GM21515 (cell line): ENCODE measurements around the gene PTCSC3.

Source experiments
- ATAC-seq: cut with Tn5 transposase; IDR thresholded peaks from one replicate; pipeline ENCODE4 v1.9.1; 2021; ENCODE audit not compliant: unreplicated experiment

PTCSC3 gene

DNA sequence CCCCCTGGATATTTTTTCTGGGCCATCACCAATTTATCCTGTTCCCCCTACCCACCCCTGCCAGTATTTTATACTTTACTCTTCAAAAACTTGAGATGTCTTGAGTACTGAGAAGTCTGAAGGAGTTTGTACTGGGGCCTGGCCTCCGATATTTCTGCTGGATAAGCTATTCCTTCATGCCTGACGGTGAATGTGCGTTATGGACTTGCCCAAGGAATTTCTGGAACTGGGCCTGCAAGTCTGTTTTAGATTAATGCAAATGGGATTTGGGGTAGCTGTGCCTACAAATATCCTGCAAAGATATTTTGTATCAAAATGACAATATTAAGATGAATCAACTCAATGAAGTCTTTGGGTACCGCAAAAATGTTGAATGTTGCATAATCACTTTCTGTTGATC, at the start of gene PTCSC3:
Gene PTCSC3 (minus strand): TSS at position 199 of the 400 bp plus-strand sequence.
- ATAC-seq: no peak

GRCh38 chr14:36226164-36226563, 49.6 kb upstream of the PTCSC3 start:
- ATAC-seq: no peak

DNA sequence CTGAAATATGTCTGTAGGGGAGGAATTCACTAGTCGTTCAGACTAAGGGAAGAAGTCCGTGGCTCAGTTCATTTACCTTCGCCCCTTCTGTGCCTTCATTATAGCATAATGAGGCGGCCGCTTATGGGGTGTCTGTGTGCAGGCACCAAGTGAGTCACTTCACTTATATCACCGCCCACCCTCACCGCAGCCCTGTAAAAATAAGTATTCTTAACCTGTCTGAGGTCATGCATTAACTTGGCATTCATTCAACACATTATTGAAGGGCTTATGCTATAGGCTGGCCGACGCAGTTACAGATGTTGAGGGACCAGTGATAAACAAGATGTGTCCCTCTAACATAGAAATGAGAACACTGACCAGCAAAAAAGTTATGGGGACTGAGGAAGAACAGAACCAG, 47.7 kb upstream of the PTCSC3 start:
- ATAC-seq: no peak

DNA sequence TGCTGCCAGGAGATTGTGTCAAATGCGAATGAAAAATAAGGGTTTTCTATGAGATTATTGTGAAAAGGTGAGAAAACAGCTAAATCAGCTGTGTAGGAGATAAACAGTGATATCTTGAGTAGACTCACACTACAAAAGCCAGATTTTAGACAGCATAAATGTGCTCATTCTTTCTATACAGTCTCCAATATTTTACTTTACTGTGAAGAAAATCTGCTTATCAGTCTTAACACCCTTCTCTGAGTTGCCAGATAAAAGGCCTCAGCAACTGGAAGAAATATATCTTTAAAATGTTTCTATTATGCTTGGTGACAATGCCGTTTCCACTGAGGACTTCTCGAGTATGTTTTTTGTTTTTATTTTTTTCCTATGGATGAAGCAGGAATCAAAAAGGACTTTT, 47.0 kb upstream of the PTCSC3 start:
- ATAC-seq: no peak

DNA sequence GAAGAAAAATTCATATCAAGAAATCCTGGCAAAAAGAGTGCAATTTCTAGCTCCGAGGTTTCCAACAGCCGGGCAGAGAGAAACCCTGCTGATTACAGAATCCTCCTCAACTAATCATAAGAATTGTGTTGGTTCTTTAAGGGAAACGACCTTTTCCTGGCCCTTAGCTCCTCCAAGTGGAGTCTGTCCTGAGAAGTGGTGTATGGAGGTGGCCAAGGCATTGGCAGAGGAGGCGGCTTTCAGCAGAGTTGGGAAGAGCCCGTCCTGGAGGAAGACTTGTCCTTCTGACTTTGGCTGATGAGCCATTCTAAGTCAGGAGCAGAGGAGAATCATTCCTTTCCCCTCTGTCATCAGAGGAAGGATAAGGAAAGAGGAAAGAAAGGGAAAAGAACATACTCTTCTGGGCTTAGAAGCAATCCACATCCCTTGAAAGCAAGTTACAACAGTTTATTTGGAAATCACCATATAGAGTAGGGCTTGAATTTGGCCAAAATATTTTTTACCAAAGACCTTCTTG, 46.5 kb upstream of the PTCSC3 start:
- no peak for ATAC-seq

- ATAC-seq: no peak
Measured at GRCh38 chr14:36222337-36222736, 45.8 kb upstream of the PTCSC3 start.

DNA sequence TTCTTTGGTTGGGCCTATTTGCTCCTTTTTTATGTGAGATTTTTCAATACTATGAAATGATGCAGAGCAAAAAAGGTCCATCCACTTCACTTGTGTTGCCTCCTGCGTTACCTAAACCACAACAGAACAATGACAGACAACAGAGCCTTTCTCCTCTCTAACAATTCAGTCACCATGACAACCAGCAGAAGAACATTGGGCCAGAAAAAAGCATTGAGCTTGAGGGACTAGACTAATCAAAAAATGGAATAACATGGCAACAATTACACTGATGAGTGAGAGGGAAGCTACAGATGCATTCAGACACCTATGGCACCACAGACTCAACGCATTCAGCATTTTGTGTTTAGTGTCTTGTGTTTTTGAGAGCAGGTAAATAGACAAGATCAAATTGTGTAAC, 44.6 kb upstream of the PTCSC3 start:
- no peak for ATAC-seq

DNA sequence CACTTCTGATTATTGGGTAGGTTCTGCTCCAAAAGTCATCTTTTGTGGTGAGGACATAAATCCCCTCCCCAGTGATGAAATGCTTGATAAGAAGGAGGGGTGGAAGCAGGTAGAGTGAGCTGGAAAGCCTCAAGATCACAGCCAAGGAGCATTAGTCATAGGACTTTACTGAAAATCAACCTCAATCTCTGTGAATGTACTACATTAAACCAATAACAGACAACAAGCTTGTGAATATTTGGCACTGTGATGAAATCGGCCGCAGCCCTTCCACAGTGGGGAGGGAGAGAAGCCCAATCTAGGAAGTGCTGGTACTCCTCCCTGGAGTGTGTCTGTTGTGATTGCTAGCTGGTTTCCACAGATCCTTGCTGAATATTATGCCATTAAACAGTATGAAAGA, 41.2 kb upstream of the PTCSC3 start:
- ATAC-seq: no peak

- no peak for ATAC-seq
Measured at GRCh38 chr14:36217027-36217426, 40.5 kb upstream of the PTCSC3 start.

DNA sequence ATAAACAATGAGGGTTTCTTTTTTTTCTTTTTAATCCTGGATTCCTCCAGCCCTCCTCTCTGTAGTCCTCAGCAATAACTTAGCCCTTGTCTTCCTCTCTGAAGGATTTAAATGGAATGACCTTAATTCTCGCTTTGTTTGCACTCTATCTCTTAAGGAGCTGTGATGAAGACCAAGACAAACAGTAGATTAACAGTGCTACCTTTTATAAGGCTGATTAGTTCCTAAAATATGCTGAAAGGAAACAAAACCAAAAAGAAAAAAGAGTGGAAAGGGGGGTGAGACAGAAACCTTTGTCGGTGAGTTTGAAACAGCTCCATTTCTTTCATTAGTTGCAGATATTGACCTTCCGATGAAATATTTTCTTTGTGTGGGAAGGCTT, 38.7 kb upstream of the PTCSC3 start:
- ATAC-seq: no peak

DNA sequence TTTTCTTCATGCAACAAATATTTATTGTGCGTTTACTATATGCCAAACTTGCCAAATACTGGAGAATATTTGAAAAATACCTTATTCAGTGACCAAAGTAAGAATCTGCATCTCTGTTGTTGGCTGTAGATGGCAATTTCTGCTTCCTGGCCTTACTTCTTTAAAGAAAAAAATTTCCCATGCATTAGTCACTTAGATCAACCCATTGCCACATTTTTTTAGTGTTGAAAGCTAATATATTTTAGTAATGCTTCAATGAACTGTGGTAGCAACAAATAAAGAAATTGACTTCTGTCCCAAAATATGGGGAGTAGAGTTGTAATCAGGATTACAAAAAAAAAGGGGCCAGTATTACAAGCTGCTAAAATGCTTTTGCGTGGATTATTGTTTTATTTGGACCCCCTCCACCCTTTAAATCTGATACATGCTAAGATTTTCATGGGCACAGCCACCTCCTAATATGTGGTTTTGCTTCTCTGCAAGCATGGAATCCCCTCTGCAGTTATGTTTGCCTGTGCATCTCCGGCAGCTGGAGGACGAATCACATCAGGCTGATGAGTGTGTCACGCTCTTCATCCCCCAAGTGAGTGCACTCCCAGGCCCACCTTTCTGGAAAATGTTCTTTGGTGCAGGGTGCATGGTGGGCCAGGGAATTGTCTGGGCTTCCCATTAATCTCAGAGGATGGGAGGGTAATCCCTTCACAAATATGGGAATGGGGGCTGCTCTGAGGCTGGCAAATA, 38.1 kb upstream of the PTCSC3 start:
- ATAC-seq: no peak

DNA sequence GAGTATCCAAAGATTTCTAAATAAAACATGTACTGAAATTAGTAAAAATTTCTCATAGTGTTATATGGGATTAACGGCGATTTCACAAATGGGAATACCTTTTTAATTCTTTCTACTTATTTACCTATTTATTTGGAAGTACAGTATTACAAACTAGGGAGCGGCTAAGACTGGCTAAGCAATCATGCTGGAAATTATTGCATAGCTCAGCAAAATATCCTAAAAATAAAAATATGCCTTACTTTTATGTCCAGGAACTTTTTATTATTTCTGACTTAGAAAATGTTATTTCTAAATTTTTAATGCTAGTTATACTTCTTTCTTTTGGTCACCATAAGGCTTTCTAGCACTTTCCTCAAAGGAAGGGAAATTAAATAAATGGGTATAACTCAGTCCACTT, 36.5 kb upstream of the PTCSC3 start:
- ATAC-seq: no peak

- ATAC-seq: no peak
Measured at GRCh38 chr14:36212577-36212976, 36.1 kb upstream of the PTCSC3 start.

DNA sequence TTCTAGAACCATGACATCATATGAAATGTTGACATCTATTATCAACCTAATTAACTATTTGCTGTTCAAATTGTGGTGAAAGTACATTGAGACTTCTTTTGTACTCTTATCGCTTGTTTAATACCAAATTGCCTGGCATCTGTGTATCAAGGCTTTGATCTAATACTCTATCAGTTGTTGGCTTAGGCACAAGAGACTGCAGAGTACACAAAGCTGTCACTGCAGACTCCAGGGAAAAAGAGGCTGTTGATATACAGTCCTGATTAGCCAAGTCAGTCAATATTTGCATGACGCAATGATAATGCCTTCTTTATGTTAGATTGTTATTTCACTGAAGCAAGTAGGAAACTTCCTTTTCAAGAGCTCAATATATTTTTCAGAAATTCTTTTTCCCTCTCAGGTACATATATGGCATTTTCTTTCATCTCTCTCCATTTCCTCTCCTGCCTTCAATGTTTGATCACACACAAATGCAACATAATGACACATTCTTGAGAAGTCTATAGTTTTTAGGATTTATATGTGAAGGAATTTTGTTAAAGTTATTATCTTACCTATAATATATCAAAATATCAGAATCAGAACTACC, 32.3 kb upstream of the PTCSC3 start:
- no peak for ATAC-seq

DNA sequence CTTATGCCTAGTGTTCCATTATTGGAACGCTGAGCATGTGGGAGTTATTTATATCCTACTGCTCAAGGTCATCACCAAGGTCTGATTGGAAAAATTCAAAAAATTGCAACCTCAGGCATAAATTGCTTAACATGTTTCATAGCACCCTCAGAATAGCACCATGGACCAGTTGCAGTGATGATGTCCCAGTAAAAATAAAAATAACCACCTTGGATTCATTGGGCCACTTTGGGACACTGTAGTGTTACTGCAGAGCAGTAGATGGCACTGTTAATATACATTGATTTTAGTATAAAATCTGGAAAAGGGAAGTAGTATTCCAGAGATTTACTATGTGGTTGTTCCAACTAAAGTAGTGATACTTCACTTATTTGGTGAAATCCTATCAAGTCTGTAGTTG, 31.0 kb upstream of the PTCSC3 start:
- no peak for ATAC-seq

DNA sequence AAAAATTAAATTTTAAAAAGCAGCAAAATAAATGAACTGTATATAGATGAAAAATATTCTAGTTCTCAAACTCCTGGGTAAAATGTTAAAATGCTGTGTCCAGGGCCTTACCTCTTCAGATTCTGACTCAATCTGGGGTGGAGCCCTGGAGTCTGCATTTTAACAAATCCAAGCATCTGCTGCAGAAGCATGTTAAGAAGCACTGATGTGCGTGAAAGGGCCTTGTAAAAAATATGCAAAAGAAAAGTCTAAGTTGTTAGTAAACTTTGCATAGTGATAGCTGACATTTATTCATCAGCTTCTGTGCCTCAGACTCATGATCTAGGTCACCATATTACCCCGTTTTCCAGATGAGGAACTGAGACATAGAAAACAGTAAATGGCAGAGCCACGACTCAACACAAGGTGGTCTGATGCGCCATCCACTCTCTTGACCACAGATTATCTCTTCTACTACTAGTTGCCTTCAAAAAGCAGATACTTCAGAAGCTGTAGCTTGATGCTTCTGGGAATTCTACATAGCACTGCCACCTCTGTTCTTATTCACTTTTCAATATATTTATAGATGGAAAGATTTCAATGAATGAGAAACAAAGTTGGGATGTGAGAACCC, 28.0 kb upstream of the PTCSC3 start:
- no peak for ATAC-seq

DNA sequence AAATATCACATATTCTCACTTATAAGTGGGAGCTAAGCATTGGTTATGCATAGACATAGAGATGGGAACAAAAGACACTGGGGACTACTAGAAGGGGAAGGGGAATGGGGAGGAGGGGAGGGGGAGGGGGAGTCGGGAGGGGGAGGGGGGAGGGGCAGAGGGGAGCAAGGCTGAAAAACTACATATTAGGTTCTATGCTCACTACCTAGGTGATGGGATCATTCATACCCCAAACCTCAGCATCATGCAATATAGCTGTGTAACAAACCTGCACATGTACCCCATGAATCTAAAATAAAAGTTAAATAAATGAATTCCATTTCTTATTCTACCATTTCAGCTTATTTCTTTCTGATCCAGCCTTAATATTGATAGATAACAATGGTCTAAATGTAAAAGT, 21.9 kb upstream of the PTCSC3 start:
- ATAC-seq: no peak

DNA sequence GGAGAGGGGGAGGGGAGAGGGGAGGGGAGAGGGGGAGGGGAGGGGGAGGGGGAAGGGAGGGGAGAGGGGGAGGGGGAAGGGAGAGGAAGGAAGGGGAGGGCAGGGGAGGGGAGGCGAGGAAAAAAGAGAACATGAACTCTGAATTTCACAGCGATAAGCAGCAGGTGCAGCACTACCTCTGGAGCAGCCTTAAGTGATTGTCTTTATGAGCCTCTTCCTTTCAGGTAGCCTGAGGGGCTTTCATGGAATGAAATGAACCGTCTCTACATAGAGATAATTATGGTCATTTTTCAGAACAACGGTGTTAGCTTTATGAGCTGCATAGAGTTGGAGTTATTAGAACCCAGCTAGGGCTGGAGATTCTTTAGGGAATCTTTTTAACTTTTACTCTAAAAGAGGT, 18.1 kb upstream of the PTCSC3 start:
- no peak for ATAC-seq

DNA sequence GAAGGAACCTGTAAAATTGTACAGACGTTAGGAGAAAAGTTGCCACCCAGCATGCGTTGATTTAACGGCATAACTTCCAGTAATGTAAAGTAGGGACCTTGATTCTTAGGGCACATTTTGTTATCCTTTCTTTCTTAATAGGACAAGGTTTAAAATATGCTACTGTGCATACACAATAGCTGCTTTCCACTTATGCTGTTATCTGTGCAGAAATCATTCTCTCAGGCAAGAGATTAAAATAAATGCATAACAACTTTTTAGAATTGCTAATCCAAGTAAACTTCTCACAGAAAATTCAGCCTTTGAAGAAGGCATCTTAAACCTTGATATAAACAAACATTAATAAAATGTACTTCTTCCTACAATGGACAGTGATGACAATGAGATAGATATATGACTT, 16.0 kb upstream of the PTCSC3 start:
- no peak for ATAC-seq

- ATAC-seq: no peak
Measured at GRCh38 chr14:36183402-36183801, 6.9 kb upstream of the PTCSC3 start.

DNA sequence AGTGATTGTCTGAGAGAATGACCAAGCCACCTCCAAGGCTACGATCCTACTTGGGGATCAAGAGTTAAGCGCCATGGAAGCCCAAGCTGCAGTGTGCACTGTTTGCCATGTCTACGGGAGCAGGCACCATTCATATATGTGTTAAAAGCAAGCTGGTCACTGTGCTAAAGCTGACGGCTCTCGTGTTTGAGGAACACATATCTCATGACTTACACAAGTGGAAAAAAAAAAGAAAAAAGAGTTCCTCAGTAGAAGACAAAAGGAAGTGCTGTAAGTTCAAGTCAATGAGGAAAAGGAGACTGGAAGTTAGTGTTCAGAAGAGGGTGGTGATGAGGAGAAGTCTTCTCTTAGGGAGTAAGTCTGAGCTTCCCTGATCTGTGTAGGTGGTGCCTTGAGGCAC, 4.9 kb upstream of the PTCSC3 start:
- no peak for ATAC-seq

DNA sequence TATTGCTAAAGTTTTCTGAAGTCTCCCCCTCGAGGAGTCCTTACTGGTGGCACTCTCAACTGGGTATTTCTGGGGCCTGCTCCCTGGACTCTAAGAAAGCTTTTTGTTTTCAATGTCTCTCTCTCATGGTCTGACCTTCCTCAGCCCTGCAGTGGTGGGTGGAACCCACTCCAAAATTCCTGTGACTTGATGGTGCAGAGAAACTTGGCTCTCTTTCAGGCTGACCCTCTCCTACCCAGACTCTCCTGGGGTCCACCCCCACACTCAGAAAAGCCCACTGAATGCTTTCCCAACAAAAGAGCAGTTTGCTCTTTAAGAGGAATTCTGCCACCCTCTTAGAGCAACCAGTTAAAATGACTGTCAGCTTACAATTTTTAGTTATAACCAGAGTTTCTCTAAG, 967 bp upstream of the PTCSC3 start:
- no peak for ATAC-seq
